Mesodermal cell (in vitro differentiated cells): ENCODE measurements around the gene WIPF3. TPM values are rescaled to one million over a fixed set of nuclear protein-coding genes. Genes with fewer than 3 reads are reported as not detected.

Source experiments
- H3K27ac ChIP-seq: 2 replicates; pipeline ENCODE4 v1.7.0; 2013; ENCODE audit warnings: mild to moderate bottlenecking, low read depth, low read length, moderate library complexity; ENCODE audit not compliant: severe bottlenecking
- H3K36me3 ChIP-seq: 2 replicates; pipeline ENCODE4 v1.7.1; 2013; ENCODE audit warnings: mild to moderate bottlenecking, low read length, moderate library complexity; ENCODE audit not compliant: control insufficient read depth, insufficient read depth
- H3K4me1 ChIP-seq: one replicate; pipeline ENCODE4 v1.7.1; 2013; ENCODE audit warnings: mild to moderate bottlenecking, low read length; ENCODE audit not compliant: insufficient read depth, control insufficient read depth, poor library complexity, severe bottlenecking
- H3K4me3 ChIP-seq: 2 replicates; pipeline ENCODE4 v1.7.0; 2013; ENCODE audit warnings: low read length, control low read depth, mild to moderate bottlenecking; ENCODE audit not compliant: insufficient read depth, poor library complexity, severe bottlenecking; ENCODE audit errors: extremely low read depth
- H3K9me3 ChIP-seq: 2 replicates; pipeline ENCODE4 v1.7.1; 2013; ENCODE audit warnings: mild to moderate bottlenecking, low read length, moderate library complexity; ENCODE audit not compliant: control insufficient read depth
- WGBS, 2 experiments: methylation state at CpG; one replicate each; pipeline ENCODE4 v1.1.5; 2013; ENCODE audit warnings: missing lambda C conversion rate in 2 of 2; ENCODE audit not compliant: insufficient coverage in 2 of 2; 5-methylcytosine and 5-hydroxymethylcytosine counted together
- polyA plus RNA-seq, 2 experiments: library from polyadenylated mRNA; stranded (reverse); fragments of 50-300 nt; gene quantifications; one replicate each; pipeline ENCODE4 v1.2.3, GENCODE V29; 2013

The WIPF3 gene
- 2.4 TPM for polyA plus RNA-seq (2013, experiment 1 of 2)
- 2.0 TPM for polyA plus RNA-seq (2013, experiment 2 of 2)

GRCh38 chr7:29806208-29806994 lies at the start of gene WIPF3:
Gene WIPF3 (plus strand): TSS chr7:29806508. CDS start chr7:29834725, 28,217 bp downstream.
- no peak within 1 kb of the TSS for H3K27ac ChIP-seq
- WGBS, 2 experiments = 1 to 2% methylated on average over 61 to 90 of the region's 99 CpGs
- H3K4me3 ChIP-seq = peak within 1 kb of the TSS; percentile 45
- no peaks in the 10 kb centered on the region for H3K4me1 ChIP-seq
- H3K36me3 ChIP-seq = no peaks in the 10 kb centered on the region
- no peaks in the 10 kb centered on the region for H3K9me3 ChIP-seq

GRCh38 chr7:29763266-29763665 lies 43.0 kb upstream of the WIPF3 start:
- Histone ChIP-seq H3K27ac (no peak overlapping the region), H3K36me3 (no peaks in the 10 kb centered on the region), H3K4me1 (no peaks in the 10 kb centered on the region), H3K4me3 (no peak overlapping the region), H3K9me3 (no peaks in the 10 kb centered on the region)
- no CpG with 5 or more reads among the region's 1 CpG for WGBS, 2 experiments

- WGBS, 2 experiments = 40 to 49% methylated on average over 1 to 2 of the region's 2 CpGs
- H3K36me3 ChIP-seq = no peaks in the 10 kb centered on the region
- no peak overlapping the region for H3K4me3 ChIP-seq
- no peaks in the 10 kb centered on the region for H3K4me1 ChIP-seq
- no peaks in the 10 kb centered on the region for H3K9me3 ChIP-seq
- H3K27ac ChIP-seq = no peak overlapping the region
Measured at GRCh38 chr7:29764227-29764626, 42.1 kb upstream of the WIPF3 start.

GRCh38 chr7:29765490-29765889 lies 40.8 kb upstream of the WIPF3 start:
- WGBS, 2 experiments = 49 to 62% methylated on average over 2 of the region's 5 CpGs
- no peaks in the 10 kb centered on the region for H3K36me3 ChIP-seq
- no peaks in the 10 kb centered on the region for H3K9me3 ChIP-seq
- H3K27ac ChIP-seq = no peak overlapping the region
- no peaks in the 10 kb centered on the region for H3K4me1 ChIP-seq
- H3K4me3 ChIP-seq = no peak overlapping the region

GRCh38 chr7:29770371-29770770 lies 35.9 kb upstream of the WIPF3 start:
- no peaks in the 10 kb centered on the region for H3K4me1 ChIP-seq
- H3K36me3 ChIP-seq = no peaks in the 10 kb centered on the region
- no peaks in the 10 kb centered on the region for H3K9me3 ChIP-seq
- no peak overlapping the region for H3K27ac ChIP-seq
- 84% methylated on average over 3 to 4 of the region's 6 CpGs for WGBS, 2 experiments
- no peak overlapping the region for H3K4me3 ChIP-seq

- Histone ChIP-seq H3K9me3 (no peaks in the 10 kb centered on the region), H3K27ac (no peak overlapping the region), H3K36me3 (no peaks in the 10 kb centered on the region), H3K4me3 (no peak overlapping the region), H3K4me1 (no peaks in the 10 kb centered on the region)
- 82 to 96% methylated on average over 3 to 4 of the region's 4 CpGs for WGBS, 2 experiments
Measured at GRCh38 chr7:29771081-29771816, 35.1 kb upstream of the WIPF3 start.

- Histone ChIP-seq H3K4me3 (no peak overlapping the region), H3K36me3 (no peaks in the 10 kb centered on the region), H3K27ac (no peak overlapping the region), H3K9me3 (no peaks in the 10 kb centered on the region), H3K4me1 (no peaks in the 10 kb centered on the region)
- WGBS, 2 experiments = 90 to 100% methylated on average over 1 to 2 of the region's 2 CpGs
Measured at GRCh38 chr7:29779017-29779416, 27.3 kb upstream of the WIPF3 start.

GRCh38 chr7:29780346-29780745 lies 26.0 kb upstream of the WIPF3 start:
- Histone ChIP-seq H3K27ac (no peak overlapping the region), H3K9me3 (no peaks in the 10 kb centered on the region), H3K36me3 (no peaks in the 10 kb centered on the region), H3K4me3 (no peak overlapping the region), H3K4me1 (no peaks in the 10 kb centered on the region)
- 80 to 86% methylated on average over 1 of the region's 2 CpGs for WGBS, 2 experiments

- no peaks in the 10 kb centered on the region for H3K36me3 ChIP-seq
- no peak overlapping the region for H3K27ac ChIP-seq
- no peaks in the 10 kb centered on the region for H3K4me1 ChIP-seq
- H3K4me3 ChIP-seq = no peak overlapping the region
- H3K9me3 ChIP-seq = no peaks in the 10 kb centered on the region
- WGBS, 2 experiments = 80 to 100% methylated on average over 1 of the region's 2 CpGs
Measured at GRCh38 chr7:29783671-29784070, 22.6 kb upstream of the WIPF3 start.

- no peaks in the 10 kb centered on the region for H3K36me3 ChIP-seq
- no peaks in the 10 kb centered on the region for H3K9me3 ChIP-seq
- 8 to 17% methylated on average over 2 of the region's 2 CpGs for WGBS, 2 experiments
- H3K4me3 ChIP-seq = no peak overlapping the region
- no peak overlapping the region for H3K27ac ChIP-seq
- H3K4me1 ChIP-seq = no peaks in the 10 kb centered on the region
Measured at GRCh38 chr7:29793507-29793906, 12.8 kb upstream of the WIPF3 start.
